ENCODE data around the gene SLC5A4. TPM values are rescaled to one million over a fixed set of nuclear protein-coding genes. Genes with fewer than 3 reads are reported as not detected.

The SLC5A4 gene
- total RNA-seq, 1 donor from 2014 or later = 0.82 TPM

DNA sequence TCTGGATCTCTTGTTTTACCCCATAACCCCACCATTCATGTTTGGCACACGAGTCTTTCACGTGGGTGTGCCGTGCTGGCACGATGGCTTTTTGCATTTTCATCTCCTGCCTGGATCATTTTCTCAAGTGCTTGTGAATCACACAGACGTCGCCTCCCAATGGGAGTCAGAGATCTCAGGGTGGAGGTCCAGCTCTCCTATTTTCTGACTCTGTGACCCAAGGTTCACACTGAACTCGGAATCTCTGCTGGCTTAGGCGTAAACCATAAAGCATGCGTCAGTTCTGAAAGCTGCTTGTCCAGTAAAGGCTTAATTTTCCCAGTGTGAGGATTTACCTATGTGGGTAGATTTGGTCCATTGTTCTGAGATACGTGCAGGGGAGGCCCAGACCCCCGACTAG lies 80.0 kb downstream of the SLC5A4 start:
- Mint-ChIP-seq H3K27ac (no peak overlapping the region), H3K27me3 (peaks cover 65% of the 10 kb centered on the region), H3K4me3 (no peak overlapping the region), H3K4me1 (ENCODE audit: unreplicated experiment) (no peaks in the 10 kb centered on the region), H3K9me3 (no peaks in the 10 kb centered on the region), H3K36me3 (no peaks in the 10 kb centered on the region)
- DNase-seq (ENCODE audit: extremely low spot score, unreplicated experiment) = no peak
- TF ChIP-seq, protein P1, sequence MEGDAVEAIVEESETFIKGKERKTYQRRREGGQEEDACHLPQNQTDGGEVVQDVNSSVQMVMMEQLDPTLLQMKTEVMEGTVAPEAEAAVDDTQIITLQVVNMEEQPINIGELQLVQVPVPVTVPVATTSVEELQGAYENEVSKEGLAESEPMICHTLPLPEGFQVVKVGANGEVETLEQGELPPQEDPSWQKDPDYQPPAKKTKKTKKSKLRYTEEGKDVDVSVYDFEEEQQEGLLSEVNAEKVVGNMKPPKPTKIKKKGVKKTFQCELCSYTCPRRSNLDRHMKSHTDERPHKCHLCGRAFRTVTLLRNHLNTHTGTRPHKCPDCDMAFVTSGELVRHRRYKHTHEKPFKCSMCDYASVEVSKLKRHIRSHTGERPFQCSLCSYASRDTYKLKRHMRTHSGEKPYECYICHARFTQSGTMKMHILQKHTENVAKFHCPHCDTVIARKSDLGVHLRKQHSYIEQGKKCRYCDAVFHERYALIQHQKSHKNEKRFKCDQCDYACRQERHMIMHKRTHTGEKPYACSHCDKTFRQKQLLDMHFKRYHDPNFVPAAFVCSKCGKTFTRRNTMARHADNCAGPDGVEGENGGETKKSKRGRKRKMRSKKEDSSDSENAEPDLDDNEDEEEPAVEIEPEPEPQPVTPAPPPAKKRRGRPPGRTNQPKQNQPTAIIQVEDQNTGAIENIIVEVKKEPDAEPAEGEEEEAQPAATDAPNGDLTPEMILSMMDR (conservative IDR thresholded peaks at IDR 0.05) = no peak

Other genes starting within 250 kb of the SLC5A4 start
- gene SLC5A1, start 212.1 kb downstream of the SLC5A4 start, total RNA-seq (ENCODE audit: low replicate concordance) = 1.1 and 5.1 TPM in 2 replicates
- gene C22orf42, start 96.0 kb downstream of the SLC5A4 start, total RNA-seq (ENCODE audit: low replicate concordance) = 2.1 and 4.6 TPM in 2 replicates
- 0.43 and 0.69 TPM in 2 replicates for gene RFPL2, start 50.3 kb downstream of the SLC5A4 start, total RNA-seq (ENCODE audit: low replicate concordance)
- gene RFPL3, start 102.5 kb upstream of the SLC5A4 start, total RNA-seq (ENCODE audit: low replicate concordance) = 0.24 TPM in 1 of 2 replicates, not detected in the other
- gene RTCB, start 156.9 kb upstream of the SLC5A4 start, total RNA-seq (ENCODE audit: low replicate concordance) = 86.2 and 87.7 TPM in 2 replicates
- not detected in 2 replicates for gene BPIFC, start 209.1 kb upstream of the SLC5A4 start, total RNA-seq (ENCODE audit: low replicate concordance)
- gene FBXO7, start 219.5 kb upstream of the SLC5A4 start, total RNA-seq (ENCODE audit: low replicate concordance) = 96.4 and 122 TPM in 2 replicates

Data from type B pancreatic cell (in vitro differentiated cells).